HG03571 (cell line): ENCODE data around the gene SLC30A4.
A peak's percentile ranks its signal among the peaks of the same experiment; 100 is the strongest.
"Not testable (repeated sequence)": the region's sequence is repeated elsewhere in the genome, so short reads cannot be mapped to it uniquely, and the experiment has no call there.

Experiments used
- ATAC-seq: cut with Tn5 transposase; IDR thresholded peaks from one replicate; pipeline ENCODE4 v1.9.1; 2021; ENCODE audit not compliant: unreplicated experiment

Gene SLC30A4

DNA sequence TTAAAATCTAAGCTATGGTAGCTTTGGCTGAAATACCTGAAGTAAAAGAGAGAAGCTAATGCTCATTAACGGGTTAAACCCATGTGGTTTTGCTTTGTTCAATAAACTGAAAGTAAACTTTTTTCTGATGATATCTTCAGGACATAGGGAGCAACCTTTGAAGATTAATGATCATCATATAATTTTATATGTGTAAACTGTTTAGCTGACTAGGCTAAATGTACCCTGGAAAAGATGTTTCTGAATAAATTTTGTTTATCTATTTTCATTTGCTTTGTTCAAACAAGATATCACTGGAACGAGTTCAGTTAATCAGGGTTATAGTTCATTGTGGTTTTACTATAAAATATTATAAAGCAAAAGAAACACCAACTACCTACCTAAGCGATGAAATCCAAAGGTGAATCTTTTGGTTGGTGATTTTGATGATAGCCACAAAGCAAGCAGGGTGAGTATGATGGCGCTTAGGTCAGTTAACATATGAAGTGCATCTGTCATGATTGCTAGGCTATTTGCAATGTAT, 11.7 kb downstream of the SLC30A4 start:
- no peak for ATAC-seq

DNA sequence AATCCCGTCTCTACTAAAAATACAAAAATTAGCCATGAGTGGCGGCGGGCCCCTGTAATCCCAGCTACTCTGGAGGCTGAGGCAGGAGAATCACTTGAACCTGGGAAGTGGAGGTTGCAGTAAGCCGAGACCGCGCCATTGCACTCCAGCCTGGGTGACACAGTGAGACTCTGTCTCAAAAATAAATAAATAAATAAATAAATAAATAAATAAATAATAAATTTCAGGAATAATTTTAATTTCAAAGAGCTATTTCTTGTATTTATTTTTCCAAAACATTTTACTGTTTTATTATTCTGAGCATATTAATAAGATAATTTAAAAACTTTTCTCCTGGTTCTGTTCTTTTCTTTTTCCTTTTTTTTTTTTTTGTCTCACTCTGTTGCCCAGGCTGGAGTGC, 15.4 kb downstream of the SLC30A4 start:
- ATAC-seq: not testable (repeated sequence)

DNA sequence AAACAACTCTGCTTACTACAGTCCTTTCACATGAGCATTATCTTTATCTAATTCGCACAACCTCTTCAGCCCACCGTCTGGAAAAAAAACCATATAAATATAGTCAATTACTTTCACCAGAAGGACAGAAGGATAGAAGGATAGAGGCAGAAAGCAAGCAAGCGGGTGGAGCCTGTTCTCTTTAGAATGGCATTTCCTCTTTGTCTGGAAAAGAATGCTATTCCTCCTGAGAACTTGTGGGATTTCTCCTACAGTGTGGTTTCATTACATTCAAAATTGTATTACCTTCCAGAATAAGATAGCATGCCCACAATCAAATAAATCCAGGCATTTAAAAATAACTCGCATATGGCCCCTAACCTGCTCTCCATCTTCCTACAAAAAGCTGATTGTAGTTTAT, 23.1 kb downstream of the SLC30A4 start:
- no peak for ATAC-seq

DNA sequence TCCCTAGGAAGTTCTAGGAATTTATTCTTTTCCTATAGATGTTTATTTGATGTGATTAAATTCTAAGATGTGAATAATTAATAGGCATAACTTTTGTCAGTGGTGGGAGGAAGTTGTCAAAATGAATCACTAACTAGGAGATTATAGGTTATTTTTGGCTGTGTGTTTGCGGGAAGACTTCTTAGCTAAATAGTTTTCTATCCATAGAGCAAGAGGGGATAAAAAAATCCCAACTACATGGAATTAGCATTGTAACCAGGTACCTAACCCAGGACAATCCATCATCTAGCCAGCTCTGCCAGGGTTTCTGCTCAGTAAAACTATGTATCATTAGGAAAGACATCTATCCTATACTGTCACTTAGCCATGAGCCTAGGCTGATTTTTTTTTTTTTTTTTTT, 23.9 kb downstream of the SLC30A4 start:
- no peak for ATAC-seq

DNA sequence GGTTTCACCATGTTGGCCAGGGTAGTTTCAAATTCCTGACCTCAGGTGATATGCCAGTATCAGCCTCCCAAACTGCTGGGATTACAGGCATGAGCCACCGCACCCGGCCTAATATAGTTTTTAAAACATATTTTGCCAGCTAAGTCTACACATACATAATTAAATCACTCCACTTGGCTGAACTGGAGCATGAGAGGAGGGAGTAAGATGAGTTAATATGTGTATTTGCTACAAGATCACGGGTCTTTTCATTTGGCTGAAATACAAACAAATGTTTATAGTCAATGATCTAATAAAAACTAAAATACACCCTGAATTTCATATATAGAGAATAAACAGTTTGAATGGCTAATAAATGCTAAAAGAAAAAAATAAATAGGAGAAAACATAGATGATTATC, 25.3 kb downstream of the SLC30A4 start:
- no peak for ATAC-seq

DNA sequence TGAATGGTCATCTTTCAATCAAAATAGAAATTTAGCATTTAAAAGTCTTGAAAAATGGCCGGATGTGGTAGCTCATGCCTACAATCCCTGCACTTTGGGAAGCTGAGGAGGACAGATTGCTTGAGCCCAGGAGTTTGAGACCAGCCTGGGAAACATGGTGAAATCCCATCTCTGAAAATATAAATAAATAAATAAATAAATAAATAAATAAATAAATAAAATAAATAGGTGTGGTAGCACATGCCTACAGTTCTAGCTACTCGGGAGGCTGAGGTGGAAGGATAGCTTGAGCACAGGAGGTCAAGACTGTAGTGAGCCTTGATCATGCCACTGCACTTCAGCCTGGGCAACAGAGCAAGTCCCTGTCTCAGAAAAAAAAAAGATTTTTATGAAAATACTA, 25.9 kb downstream of the SLC30A4 start:
- ATAC-seq: no peak

DNA sequence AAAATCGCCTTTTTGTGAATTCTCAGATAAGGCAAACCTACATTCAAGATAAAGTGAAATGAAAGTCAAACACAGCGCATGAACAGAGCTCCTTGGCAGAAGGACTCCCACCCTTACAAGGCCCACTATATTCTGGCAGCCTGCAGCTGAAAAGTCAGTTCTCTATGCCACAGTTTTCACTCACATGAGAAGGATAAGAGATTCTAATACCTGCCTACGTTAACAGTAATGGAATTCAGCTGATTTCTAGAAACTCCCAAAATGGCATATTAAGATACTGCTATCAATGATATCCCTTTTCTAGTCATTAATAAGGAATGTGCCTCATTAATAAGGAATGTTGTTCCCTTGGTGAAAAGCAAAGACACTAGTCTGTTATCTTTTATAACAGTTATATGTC, 27.0 kb downstream of the SLC30A4 start:
- no peak for ATAC-seq

DNA sequence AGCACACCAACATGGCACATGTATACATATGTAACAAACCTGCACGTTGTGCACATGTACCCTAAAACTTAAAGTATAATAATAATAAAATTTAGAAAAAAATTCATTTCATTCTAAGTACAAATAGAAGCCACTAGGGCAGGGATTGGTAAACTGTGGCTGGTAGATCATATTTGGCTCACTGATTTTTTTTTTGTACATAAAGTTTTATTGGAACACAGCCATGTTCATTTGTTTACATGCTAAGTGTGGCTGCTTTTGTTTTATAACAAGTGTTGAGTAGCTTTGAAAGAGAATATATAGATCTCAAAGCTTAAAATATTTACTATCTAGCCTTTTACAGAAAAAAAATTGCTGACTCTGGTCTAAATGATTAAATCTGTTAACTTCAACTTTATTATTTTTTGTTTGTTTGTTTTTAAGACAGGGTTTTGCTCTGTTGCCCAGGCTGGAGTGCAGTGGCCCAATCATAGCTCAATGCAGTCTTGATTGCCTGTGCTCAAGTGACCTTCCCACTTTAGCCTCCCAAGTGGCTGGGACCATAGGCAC, 32.8 kb downstream of the SLC30A4 start:
- ATAC-seq: no peak

DNA sequence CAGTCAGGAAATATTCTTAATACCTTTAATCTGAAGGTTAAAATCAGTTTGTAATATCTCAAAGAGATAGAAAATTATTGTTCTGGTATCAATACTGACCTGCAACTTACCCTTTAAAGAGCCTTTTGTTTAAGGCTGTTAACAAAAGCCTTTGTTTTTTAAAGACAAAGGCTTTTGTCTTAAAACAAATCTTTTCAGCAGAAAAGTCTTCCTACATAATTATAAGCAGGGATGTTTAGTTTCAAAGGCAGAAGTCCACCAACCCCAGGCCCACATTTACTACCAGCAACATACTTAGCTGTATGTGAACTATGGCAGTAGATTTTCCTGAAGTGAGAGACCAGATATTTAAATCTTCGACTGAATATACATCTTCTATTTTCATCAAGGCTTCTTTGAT, 36.2 kb downstream of the SLC30A4 start:
- ATAC-seq: no peak

DNA sequence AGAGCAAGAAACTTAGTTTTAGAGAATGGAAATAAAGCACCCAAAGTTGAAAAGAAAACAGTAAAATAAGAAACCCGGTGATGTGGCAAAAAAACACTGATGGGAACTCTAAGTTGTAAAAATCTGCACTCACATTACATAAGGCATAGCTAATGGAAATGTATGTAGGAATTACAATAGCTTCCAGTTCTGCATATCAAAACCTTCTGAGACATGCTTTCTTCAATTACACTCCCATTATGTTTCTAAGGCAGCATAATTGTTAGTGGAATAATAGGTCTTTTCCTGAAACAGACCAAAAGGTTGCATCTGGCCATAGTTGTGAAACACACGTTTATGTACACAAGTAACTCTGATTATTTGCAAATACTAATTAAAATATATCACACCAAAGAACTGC, 41.4 kb downstream of the SLC30A4 start:
- no peak for ATAC-seq

DNA sequence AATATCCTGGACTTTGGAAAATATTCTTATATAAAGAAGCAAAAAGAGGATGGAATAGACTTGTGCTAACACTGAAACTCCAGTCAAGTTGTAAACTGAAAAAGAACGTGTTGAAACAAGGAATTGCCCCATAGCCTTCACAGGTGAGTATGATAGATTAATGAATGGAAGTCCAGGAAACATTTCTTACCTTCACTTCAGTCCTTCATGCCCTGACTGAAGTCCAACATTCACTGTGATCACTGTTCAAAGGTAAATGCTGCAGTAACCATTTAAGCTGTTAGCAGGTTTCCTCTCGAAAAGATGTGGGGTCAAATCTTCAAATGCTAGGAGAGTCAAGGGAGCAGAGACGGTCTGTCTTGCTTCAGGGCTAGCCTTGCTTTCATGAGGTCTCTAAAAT, 46.1 kb downstream of the SLC30A4 start:
- no peak for ATAC-seq

DNA sequence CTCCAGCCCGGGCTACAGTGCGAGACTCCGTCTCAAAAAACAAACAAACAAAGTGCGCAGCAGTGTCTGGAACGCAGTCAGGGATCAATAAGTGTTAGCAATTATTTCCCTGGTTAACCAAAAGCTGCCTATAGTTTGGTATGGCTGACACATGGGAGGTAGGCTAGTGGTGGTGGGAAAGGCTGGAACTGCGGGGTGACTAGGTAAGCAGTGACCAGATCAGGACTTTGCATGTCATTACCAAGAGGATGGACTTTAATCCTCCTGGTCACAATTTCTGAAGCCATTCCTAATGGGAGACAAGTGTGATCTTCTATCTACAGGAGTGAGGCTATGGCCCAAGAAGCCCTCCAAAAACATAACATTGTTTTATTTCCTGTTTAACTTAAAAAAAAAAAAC, 47.8 kb downstream of the SLC30A4 start:
- no peak for ATAC-seq

DNA sequence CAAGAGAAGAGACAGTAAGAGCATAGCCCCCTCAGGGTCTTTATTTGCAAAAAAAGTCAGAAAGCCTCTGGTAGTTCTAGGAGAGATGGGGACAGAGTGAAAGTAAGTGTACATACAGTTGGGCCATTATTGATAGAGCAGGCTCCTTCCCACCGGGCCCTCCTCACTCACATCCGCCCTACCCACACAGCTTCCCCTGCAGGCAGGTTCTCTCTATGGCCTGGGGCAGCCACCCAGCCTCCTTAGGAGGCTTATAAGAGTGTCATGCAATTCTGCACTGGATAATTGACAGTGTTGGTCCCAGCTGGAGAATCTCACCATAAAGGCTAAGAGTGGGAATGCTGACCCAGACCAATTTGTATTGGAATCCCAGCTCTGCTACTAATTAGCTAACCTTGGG, 49.5 kb downstream of the SLC30A4 start:
- no peak for ATAC-seq

DNA sequence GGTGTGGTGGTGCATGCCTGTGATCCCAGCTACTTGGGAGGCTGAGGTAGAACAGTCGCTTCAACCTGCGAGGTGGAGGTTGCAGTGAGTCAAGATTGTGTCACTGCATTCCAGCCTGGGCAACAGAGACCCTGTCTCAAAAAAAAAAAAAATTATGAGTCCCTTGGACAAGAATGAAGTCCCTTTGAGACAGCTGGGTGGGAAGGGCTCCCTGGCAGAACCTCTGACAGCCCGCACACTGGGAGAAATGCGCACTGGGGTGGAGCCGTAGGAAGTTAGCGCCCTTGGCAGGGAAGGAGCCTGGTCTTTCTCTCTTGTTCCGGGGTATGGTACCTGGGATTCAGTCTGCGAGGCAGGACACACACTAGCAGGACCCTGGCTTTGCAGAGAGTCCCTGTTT, 51.4 kb downstream of the SLC30A4 start:
- ATAC-seq: no peak

DNA sequence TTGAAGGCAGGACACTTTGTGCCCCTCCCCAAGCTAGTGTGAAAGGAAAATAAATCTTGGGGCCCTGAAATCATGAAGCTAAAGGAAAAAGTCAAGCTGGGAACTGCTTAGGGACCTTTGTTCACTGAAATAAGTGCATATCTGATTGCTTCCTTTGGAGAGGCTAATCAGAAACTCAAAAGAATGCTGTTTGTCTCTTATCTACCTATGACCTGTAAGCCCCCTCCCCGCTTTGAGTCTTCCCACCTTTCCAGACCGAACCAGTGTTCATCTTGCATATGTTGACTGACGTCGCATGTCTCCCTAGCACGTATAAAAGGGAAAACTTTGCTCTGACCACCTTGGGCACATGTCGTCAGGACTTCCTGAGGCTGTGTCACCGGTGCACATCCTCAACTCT, 53.1 kb downstream of the SLC30A4 start:
- no peak for ATAC-seq

DNA sequence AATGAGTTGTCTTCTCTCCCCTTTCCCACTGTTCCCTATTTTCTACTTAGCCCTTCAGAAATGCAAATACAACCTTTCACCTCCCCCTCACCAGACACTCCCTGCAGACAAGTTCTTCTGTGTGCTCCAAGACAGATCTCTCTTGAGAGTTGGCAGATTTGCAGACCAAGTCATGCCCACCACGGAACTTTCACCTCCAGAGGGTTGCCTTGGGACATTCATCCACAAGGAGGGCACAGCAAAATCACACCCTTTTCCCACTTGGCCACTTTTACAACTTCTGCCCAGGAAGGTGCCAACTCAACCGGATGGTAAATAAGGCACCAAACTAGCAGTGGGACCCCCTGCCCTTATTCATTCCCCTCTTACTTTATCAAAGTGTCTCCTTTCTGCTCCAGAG, 53.5 kb downstream of the SLC30A4 start:
- ATAC-seq: no peak

DNA sequence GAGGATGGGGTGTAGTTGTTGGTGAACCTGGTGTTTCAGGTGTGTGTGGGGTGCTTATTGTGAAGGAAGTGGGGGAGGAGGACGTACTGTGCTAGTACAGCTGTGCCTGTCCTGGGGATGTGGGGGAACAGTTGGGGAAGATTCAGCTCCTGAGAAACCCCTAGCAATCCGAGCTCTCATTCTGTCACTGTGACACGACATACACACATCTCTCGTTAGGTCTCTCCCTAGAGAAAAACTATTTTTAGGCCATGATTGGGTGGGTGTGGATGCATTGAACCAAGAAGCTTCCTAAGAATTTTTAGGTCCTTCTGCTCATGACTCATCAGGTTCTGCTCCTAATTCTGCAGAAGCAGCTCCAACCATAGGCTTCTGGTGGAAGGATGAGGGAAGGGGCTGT, 54.3 kb downstream of the SLC30A4 start:
- no peak for ATAC-seq

DNA sequence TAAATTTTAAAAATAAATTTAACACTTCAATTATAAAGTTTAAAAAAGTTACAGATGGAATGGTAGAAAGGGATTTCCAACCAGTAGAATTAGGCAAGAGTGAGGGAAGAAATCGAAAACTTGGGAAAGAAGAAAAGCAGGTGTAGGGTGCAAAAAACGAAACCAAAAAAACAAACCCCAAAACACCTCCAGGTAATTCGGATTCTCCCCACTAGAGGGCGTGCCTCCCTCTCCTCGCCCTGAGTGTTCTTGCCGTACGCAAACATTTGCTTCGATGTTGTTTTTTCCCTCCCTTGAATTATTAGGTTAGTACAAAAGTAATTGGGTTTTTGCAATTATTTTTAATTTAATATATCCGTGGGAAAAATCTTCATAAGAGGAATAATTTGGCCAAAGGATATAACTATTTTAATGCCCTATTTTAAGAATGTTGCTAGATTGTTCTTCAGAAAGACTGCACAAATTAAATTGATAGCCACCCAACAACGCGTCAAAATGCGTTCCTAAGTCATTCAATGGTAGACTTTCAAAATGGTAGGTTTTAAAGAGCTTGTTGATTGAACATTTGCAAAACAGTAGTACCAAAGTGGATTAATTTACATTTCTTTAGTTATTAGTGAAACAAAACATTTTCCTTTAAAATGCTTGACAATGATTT, 63.7 kb downstream of the SLC30A4 start:
- ATAC-seq: no peak

DNA sequence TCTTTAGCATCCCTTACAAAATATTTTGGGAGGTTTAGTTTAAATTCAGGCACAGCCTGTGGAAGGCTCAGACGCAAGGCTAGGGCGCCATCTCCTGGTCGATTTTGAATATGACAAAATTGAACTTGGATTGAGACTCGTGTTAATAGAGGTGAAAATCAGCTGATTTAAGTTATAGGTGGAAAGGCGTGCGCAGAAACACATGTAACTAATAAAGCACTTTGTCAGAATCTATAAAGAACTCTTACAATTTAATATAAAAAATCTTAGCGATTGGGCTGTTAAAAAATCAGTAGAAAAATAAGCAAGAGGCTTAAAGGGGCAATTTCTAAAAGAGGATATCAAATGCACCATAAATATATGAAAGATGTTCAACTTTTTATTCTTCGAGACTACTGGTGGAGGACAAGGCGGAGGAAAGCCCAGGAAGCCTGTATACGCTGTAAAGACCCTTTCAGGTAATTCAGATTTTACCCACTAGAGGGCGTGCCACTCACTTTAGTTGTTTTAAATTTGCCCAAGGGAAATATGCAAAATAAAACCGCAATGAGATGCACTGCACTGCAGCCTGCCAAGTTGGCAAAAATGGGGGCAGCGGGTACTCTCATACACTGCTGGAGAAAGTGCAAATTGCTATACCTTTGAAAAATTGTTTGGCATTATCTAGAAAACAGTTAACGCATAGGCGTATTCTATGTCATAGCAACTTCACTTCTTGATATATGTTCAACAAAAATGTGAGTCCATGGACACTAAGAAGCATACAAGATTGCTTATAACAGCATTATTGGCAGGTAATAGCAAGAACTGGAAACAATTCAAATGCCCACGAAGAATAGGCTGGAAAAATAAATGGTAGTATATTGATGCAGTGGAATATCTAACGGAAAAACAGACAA, 64.7 kb downstream of the SLC30A4 start:
- peak; percentile 54 for ATAC-seq

DNA sequence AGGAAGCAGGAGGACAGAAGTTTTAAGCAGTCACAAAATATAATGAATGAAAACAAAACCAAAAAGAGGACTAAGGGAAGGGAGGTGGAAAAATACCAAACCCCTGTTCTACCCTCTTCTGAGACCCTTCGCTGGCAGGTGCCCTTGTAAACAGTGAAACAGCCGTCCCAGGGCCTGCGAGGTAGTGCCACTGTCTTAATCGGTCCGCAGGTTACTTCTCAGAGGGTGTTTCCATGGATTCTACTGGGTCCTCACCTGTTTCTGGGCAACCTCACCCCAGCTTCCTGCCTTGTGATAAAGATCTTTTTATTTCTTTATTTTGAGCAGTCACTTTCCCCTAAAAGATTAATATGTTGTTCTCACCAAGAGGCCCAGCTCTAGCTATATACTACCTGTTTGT, 65.3 kb downstream of the SLC30A4 start:
- no peak for ATAC-seq

DNA sequence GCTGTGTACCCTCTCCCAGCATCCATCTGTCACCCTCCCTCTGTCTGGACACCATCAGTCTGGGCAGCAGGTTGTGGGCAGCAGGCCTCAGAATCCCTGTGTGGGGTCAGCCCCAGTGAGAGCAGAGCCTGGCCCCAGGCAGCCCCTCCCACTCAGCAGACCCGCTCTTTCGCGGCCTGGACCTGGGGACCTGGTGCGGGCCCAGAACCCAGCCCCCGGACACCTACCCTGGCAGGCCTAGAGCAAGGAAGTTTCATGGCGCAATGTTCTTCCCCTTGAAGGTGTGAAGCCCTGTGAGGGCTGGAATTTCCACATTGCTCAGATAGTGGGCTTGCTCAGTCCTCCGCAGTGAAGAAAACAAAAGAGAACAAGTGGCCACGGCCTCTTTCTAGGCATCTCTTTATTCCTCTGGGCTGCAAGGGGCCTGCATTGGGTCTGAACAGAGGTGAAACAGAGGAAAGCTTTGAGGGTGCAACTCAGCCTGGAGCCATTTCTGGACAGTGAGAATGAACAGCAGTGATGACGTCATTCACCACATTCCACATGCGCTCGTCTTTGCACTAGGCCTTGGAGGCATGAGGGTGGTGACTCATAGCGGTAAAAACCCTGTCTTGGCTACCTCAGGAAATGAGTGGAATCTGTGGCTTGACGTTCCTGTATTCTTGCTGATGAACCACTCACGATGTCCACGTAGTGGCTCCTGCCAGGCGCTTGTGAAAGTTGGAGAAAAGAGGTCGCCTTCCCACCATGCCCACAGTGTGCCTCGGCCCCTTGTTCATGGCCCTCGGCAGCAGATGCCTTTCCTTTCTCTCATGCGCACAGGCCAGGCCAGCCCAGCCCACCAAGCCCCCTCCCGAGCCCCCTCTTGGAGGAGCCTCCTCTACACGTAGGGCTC, 66.1 kb downstream of the SLC30A4 start:
- ATAC-seq: no peak
